MM.1S (cell line): Measurements from ENCODE around the gene CD40.

ENCODE experiments used
- DNase-seq: peaks from one replicate; pipeline ENCODE4 v3.0.0-alpha.2; 2015
- H2AFZ ChIP-seq: fragments of 300-600 bp; sonication (generic); 2 replicates; pipeline ENCODE4 v1.6.0; 2016; ENCODE audit warnings: antibody characterized with exemption, low read length
- H3F3A ChIP-seq: fragments of 300-600 bp; sonication (generic); 2 replicates; pipeline ENCODE4 v1.6.1; 2016; ENCODE audit warnings: mild to moderate bottlenecking, antibody characterized with exemption, low read length, moderate library complexity, mixed read lengths; ENCODE audit not compliant: insufficient read depth
- H3K27ac ChIP-seq: fragments of 300-600 bp; sonication (generic); 2 replicates; pipeline ENCODE4 v1.5.1; 2016; ENCODE audit warnings: mild to moderate bottlenecking, low read length
- H3K27me3 ChIP-seq: fragments of 300-600 bp; sonication (generic); replicated peaks from 2 replicates; pipeline ENCODE4 v1.6.0; 2016; ENCODE audit warnings: low read length; ENCODE audit not compliant: insufficient read depth
- H3K36me3 ChIP-seq: fragments of 300-600 bp; sonication (generic); replicated peaks from 2 replicates; pipeline ENCODE4 v1.6.1; 2016; ENCODE audit warnings: mild to moderate bottlenecking, low read length, mixed read lengths; ENCODE audit not compliant: insufficient read depth
- H3K4me1 ChIP-seq: fragments of 300-600 bp; sonication (generic); 2 replicates; pipeline ENCODE4 v1.6.1; 2016; ENCODE audit warnings: low read length, mixed read lengths
- H3K4me2 ChIP-seq: fragments of 300-600 bp; sonication (generic); 2 replicates; pipeline ENCODE4 v1.6.0; 2016; ENCODE audit warnings: low read depth, low read length
- H3K4me3 ChIP-seq: fragments of 300-600 bp; sonication (generic); 2 replicates; pipeline ENCODE4 v1.5.1; 2016; ENCODE audit warnings: low read length, mixed read lengths
- H3K79me2 ChIP-seq: fragments of 300-600 bp; sonication (generic); 2 replicates; pipeline ENCODE4 v1.6.1; 2016; ENCODE audit warnings: mixed run types, low read length, mixed read lengths
- H3K9ac ChIP-seq: fragments of 300-600 bp; sonication (generic); 2 replicates; pipeline ENCODE4 v1.6.1; 2016; ENCODE audit warnings: low read length, mixed read lengths
- H3K9me2 ChIP-seq: fragments of 300-600 bp; sonication (generic); replicated peaks from 2 replicates; pipeline ENCODE4 v1.6.1; 2016; ENCODE audit warnings: mild to moderate bottlenecking, low read length, mixed read lengths; ENCODE audit not compliant: insufficient read depth
- H3K9me3 ChIP-seq: fragments of 300-600 bp; sonication (generic); replicated peaks from 2 replicates; pipeline ENCODE4 v1.6.1; 2016; ENCODE audit warnings: mild to moderate bottlenecking, low read length, mixed read lengths; ENCODE audit not compliant: insufficient read depth
- H4K20me1 ChIP-seq: fragments of 300-600 bp; sonication (generic); 2 replicates; pipeline ENCODE4 v1.6.1; 2016; ENCODE audit warnings: mild to moderate bottlenecking, low read length, moderate library complexity, mixed read lengths; ENCODE audit not compliant: insufficient read depth
- EZH2 ChIP-seq: fragments of 300-600 bp; sonication (generic); optimal IDR thresholded peaks from 2 replicates; pipeline ENCODE3; 2017; ENCODE audit warnings: low read depth, mild to moderate bottlenecking, antibody characterized with exemption, low read length, mixed read lengths
- EZH2phosphoT487 ChIP-seq: fragments of 300-600 bp; sonication (generic); IDR thresholded peaks from 2 replicates; pipeline ENCODE4 v1.6.1; 2018; ENCODE audit warnings: antibody characterized with exemption, low read length
- TF ChIP-seq, protein P1 (sequence below): fragments of 300-600 bp; sonication (generic); IDR thresholded peaks from 2 replicates; pipeline ENCODE4 v1.5.1; 2016; ENCODE audit warnings: antibody characterized with exemption, low read length, mixed read lengths

Gene CD40

DNA sequence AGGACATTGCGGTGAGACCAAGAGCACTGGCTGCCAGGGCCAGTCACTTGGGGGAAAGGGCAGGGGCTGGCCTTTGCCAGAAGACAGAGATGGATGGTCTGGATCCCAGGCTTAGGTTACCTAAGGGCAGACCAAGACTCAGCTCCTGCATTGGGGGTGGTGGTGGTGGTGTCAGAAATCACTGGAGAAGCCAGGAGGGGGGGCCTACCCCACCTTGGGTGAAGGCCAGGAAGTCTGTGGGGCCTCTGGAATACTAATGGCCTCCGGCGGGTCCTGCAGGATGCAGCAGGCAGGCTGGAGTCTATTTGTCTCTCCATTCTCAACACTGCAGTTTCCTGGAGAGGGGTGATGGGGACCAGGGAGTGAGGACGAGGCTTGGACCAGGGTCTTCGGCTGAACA, 32.8 kb downstream of the CD40 start:
- Histone ChIP-seq H3K36me3 (no peaks in the 10 kb centered on the region), H3K9me3 (no peaks in the 10 kb centered on the region), H3K9me2 (no peaks in the 10 kb centered on the region), H2AFZ (no peak overlapping the region), H3K27ac (no peak overlapping the region), H3K79me2 (no peaks in the 10 kb centered on the region), H3K4me2 (no peak overlapping the region), H3K4me3 (no peak overlapping the region), H3K27me3 (peaks cover 93% of the 10 kb centered on the region), H3F3A (no peaks in the 10 kb centered on the region), H3K4me1 (no peaks in the 10 kb centered on the region), H3K9ac (no peak overlapping the region), H4K20me1 (no peaks in the 10 kb centered on the region)
- TF ChIP-seq EZH2 = no peak
- TF ChIP-seq, protein P1, sequence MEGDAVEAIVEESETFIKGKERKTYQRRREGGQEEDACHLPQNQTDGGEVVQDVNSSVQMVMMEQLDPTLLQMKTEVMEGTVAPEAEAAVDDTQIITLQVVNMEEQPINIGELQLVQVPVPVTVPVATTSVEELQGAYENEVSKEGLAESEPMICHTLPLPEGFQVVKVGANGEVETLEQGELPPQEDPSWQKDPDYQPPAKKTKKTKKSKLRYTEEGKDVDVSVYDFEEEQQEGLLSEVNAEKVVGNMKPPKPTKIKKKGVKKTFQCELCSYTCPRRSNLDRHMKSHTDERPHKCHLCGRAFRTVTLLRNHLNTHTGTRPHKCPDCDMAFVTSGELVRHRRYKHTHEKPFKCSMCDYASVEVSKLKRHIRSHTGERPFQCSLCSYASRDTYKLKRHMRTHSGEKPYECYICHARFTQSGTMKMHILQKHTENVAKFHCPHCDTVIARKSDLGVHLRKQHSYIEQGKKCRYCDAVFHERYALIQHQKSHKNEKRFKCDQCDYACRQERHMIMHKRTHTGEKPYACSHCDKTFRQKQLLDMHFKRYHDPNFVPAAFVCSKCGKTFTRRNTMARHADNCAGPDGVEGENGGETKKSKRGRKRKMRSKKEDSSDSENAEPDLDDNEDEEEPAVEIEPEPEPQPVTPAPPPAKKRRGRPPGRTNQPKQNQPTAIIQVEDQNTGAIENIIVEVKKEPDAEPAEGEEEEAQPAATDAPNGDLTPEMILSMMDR = no peak
- TF ChIP-seq EZH2phosphoT487 = no peak
- no peak for DNase-seq

DNA sequence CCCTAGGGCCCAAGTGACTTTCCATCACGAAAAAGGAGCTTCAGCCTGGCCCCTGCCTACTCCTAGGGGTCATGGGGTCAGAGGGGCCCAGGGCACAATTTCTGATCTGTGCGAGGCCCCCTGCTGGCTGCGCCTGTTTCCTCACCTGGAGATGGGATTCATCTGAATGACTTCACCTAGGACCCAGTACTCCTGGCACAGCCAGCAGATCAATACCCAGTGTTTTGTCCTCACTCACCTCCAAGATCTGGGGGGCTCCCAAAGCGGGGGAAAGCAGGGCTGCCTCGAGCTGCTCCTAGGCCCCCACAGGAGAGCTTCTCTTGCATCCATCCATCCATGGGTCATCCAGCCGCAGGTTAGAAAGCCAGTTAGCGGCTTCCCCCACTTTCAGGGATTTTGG, 33.8 kb downstream of the CD40 start:
- peaks cover 85% of the 10 kb centered on the region for H3K27me3 ChIP-seq
- no peaks in the 10 kb centered on the region for H3K4me1 ChIP-seq
- no peak overlapping the region for H3K27ac ChIP-seq
- H3K9ac ChIP-seq = no peak overlapping the region
- no peaks in the 10 kb centered on the region for H3F3A ChIP-seq
- H2AFZ ChIP-seq = no peak overlapping the region
- no peak overlapping the region for H3K4me3 ChIP-seq
- H3K36me3 ChIP-seq = no peaks in the 10 kb centered on the region
- no peak for TF ChIP-seq EZH2phosphoT487
- no peak for TF ChIP-seq EZH2
- TF ChIP-seq, protein P1 = peak; percentile 59
- no peaks in the 10 kb centered on the region for H3K79me2 ChIP-seq
- no peaks in the 10 kb centered on the region for H4K20me1 ChIP-seq
- no peaks in the 10 kb centered on the region for H3K9me2 ChIP-seq
- no peak overlapping the region for H3K4me2 ChIP-seq
- no peaks in the 10 kb centered on the region for H3K9me3 ChIP-seq
- peak; percentile 10 for DNase-seq

DNA sequence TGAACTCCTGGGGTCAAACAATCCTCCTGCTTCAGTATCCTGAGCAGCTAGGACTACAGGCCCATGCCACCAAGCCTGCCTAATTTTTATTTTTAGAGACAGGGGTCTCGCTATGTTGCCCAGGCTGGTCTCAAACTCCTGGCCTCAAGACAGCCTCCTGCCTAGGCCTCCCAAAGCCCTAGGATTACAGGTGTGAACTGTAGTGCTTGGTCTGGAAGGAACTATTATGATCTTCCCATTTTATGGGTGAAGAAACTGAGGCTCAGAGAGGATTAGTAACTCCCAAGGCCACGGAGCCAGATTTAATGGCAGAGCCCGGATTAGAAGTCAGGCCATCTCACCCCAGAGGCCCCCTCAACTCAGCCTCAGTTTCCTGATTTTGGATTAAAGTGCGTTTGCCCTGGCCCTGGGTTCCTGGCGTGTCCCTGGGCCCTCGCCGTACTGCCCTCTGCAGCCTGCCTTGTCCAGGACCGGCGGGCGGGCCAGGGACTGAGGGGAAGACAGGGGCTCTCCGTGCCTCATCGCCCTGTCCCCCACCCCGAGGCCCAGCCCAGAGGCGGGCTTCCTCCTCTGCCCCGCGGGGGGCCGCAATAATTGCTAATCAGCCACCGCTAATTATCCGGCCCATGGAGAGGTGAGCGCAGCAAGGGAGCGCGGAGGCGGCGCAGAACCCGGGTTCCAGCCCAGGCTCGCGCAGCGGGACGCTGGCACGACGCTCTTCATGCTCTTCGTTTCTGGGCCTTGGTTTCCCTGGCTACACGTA, 34.9 kb downstream of the CD40 start:
- Histone ChIP-seq H4K20me1 (no peaks in the 10 kb centered on the region), H3K4me3 (no peak overlapping the region), H3K9me3 (no peaks in the 10 kb centered on the region), H3F3A (no peaks in the 10 kb centered on the region), H3K27ac (no peak overlapping the region), H2AFZ (no peak overlapping the region), H3K27me3 (peaks cover 85% of the 10 kb centered on the region), H3K9ac (no peak overlapping the region), H3K36me3 (no peaks in the 10 kb centered on the region), H3K9me2 (no peaks in the 10 kb centered on the region), H3K79me2 (no peaks in the 10 kb centered on the region), H3K4me1 (no peaks in the 10 kb centered on the region), H3K4me2 (no peak overlapping the region)
- no peak for DNase-seq
- TF ChIP-seq, protein P1 = no peak
- TF ChIP-seq EZH2 = no peak
- no peak for TF ChIP-seq EZH2phosphoT487
